GM13976 (cell line): ENCODE results near the gene PGRMC2.
"Not testable (repeated sequence)": the region's sequence is repeated elsewhere in the genome, so short reads cannot be mapped to it uniquely, and the experiment has no call there.

Experiments used
- DNase-seq: peaks from one replicate; pipeline ENCODE4 v3.0.0; 2012; ENCODE audit warnings: low spot score
- CTCF ChIP-seq: IDR thresholded peaks from 2 replicates; pipeline ENCODE4 v1.5.1; 2012; ENCODE audit warnings: borderline replicate concordance, mild to moderate bottlenecking; ENCODE audit not compliant: insufficient read depth; ENCODE audit errors: extremely low read depth, missing control alignments, control extremely low read depth
- in situ Hi-C: fragments of 300-500 bp; cut with MboI; formaldehyde crosslinking; loops from one replicate; pipeline ENCODE4 v1.12.0; 2022; ENCODE audit warnings: low sequenced_read_pairs, mixed read lengths, inconsistent platforms; ENCODE audit not compliant: unreplicated experiment

The PGRMC2 gene

GRCh38 chr4:128279624-128280225, 7.9 kb downstream of the PGRMC2 start:
- no peak for DNase-seq
- in situ Hi-C loops = no loop called here
- TF ChIP-seq CTCF = no peak

- TF ChIP-seq CTCF = no peak
- no peak for DNase-seq
- in situ Hi-C loops = no loop called here
Measured at GRCh38 chr4:128277856-128278255, 9.8 kb downstream of the PGRMC2 start.

GRCh38 chr4:128275346-128275745, 12.3 kb downstream of the PGRMC2 start:
- in situ Hi-C loops = no loop called here
- DNase-seq = no peak
- no peak for TF ChIP-seq CTCF

GRCh38 chr4:128271551-128271950, 16.1 kb downstream of the PGRMC2 start:
- no peak for DNase-seq
- no peak for TF ChIP-seq CTCF
- in situ Hi-C loops = no loop called here

- in situ Hi-C loops = no loop called here
- TF ChIP-seq CTCF = no peak
- DNase-seq = no peak
Measured at GRCh38 chr4:128268970-128269369, 18.6 kb downstream of the PGRMC2 start.

- no peak for DNase-seq
- in situ Hi-C loops = no loop called here
- TF ChIP-seq CTCF = no peak
Measured at GRCh38 chr4:128267745-128268144, 19.9 kb downstream of the PGRMC2 start.

GRCh38 chr4:128267171-128267570, 20.4 kb downstream of the PGRMC2 start:
- in situ Hi-C loops, DNase-seq: not testable (repeated sequence)

GRCh38 chr4:128265550-128265949, 22.1 kb downstream of the PGRMC2 start:
- in situ Hi-C loops, DNase-seq: not testable (repeated sequence)

GRCh38 chr4:128259889-128260288, 27.7 kb downstream of the PGRMC2 start:
- in situ Hi-C loops = not testable (repeated sequence)

GRCh38 chr4:128258166-128258565, 29.4 kb downstream of the PGRMC2 start:
- in situ Hi-C loops, DNase-seq: not testable (repeated sequence)

More at GRCh38 chr4:128259889-128260288, 27.7 kb downstream of the PGRMC2 start:
- DNase-seq = not testable (repeated sequence)
